AG08396 (cell line): ENCODE results near the gene PLCD3.
A peak's percentile ranks its signal among the peaks of the same experiment; 100 is the strongest.

Experiments
- DNase-seq: peaks from one replicate; pipeline ENCODE4 v3.0.0; 2012; ENCODE audit warnings: low spot score, mixed read lengths

Gene PLCD3

DNA sequence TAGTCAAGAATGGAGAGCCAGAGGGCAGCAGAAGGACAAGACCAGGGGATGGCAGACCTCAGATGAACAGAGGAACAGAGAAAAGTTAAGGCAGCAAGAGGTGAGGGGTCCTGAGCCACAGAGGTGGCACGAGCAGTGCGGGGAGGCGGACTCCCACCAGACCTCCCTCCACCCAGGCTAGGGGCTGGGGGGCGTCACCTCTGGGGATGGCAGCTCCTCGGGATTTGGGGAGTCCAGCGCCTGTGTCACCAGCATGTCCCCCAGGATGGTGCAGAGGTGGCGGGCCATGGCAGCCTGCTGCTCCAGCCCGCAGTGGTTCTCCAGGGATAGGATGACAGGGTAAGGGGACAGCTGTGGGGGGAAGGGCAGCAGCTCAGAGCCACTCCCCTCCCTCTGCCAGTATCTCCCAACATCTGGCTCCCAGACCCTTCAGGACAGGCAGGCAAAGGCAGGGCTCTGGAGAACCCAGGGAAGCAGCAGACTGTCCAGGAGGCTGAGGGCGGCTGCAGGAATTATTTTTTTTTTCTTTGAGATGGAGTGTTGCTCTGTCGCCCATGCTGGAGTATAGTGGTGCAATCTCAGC lies 15.8 kb downstream of the PLCD3 start:
- no peak for DNase-seq

DNA sequence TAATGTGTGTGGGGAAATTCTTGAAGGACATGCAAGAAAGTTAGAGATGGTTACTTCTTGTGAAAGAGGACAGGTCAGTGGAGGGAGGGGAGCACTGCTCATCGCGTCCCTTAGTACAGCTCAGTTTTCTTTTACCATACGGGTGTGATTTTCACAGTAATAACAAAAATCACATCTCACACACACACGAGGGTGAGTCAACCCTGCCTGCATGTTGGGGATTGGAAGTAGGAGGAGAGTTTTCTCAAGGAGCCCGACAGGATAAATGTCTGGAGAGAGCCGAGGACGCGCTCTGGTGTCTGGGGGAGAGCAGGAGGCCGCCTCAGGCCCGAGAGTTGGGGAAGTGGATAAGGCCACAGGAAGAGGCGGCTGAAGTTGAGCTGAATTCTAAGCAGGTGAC lies 16.4 kb downstream of the PLCD3 start:
- no peak for DNase-seq

DNA sequence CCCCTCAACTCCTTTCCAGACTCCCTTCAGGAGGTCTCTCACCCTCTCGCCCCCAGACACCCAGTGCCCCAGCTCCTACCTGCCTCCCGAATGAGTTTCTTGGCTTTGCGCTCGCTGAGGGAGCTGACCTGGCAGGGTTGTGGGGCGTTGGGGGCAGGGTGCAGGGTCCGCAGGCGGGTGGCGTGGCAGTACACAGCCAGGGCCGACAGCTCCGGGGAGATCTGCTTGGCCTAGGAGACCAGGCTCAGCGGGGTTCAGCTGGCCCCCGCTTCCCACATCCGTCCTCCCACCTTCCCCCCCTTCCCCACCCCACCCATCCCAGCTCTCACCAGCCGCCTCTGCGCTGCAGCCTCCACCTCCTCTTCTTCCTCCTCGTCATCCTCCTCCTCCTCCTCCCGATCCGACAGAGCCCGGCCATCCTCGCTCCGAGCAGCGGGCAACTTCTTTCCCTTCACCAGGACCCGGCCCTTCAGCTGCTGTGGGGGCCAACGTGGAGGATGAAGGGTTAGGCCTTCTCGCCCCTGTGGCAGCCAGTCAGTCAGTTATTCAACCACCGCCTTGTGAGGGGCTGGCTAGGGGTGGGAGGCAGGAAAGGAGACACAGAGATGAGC lies 17.2 kb downstream of the PLCD3 start:
- no peak for DNase-seq

DNA sequence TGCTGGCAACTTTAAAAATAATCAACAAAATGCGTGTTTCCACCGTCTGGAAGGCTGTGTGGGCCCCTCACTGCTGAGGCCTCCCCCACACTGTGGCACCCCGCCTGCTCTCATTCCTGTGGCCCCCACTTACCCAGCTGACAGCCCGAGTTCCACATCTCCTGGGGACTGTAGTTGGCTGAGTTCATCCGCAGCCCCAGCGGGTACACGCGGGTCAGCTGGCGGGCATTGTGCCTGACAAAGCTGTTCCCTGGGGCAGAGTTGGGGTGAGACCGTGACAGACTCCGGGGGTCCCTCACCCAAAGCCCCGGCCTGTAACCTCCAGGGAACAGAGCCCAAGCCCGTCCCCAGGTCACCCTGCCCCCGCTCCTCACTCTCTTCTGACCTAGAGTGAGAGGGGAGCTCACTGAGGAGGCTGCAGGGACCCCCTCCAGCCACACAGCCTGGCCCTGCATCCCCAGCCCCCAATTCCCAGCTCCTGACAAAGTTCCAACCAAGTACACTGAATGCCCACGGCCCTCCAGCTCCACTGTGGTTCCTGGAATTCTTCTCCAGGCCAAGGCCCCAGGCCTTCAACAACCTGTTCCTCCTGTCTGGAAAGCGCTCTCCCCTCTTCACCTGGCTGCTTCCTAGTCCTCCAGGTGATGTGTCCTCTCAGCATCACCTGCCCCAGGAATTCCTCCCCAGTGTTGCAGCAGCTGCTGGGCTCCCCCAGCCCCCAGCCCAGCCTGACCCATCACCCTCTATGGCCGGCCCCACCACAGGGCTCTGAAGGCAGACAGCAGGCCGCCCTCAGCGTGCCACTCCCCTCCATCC lies 18.0 kb downstream of the PLCD3 start:
- DNase-seq: no peak

DNA sequence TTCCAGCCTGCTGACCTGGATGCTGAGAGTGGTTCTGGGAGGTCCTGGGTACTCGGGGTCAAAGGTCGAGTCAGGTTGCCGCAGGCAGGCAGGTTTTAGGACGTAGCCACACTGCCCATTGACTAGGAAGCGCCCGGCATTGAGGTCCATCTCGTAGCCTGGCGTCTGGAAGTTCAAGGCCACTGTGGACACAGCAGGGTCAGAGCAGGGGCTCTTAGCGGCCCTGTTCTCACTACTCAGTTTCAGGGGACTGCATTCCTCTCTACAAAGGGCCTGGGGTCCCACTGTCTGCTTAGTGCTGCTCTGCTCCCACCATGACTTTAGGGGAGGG lies 18.9 kb downstream of the PLCD3 start:
- DNase-seq: no peak

DNA sequence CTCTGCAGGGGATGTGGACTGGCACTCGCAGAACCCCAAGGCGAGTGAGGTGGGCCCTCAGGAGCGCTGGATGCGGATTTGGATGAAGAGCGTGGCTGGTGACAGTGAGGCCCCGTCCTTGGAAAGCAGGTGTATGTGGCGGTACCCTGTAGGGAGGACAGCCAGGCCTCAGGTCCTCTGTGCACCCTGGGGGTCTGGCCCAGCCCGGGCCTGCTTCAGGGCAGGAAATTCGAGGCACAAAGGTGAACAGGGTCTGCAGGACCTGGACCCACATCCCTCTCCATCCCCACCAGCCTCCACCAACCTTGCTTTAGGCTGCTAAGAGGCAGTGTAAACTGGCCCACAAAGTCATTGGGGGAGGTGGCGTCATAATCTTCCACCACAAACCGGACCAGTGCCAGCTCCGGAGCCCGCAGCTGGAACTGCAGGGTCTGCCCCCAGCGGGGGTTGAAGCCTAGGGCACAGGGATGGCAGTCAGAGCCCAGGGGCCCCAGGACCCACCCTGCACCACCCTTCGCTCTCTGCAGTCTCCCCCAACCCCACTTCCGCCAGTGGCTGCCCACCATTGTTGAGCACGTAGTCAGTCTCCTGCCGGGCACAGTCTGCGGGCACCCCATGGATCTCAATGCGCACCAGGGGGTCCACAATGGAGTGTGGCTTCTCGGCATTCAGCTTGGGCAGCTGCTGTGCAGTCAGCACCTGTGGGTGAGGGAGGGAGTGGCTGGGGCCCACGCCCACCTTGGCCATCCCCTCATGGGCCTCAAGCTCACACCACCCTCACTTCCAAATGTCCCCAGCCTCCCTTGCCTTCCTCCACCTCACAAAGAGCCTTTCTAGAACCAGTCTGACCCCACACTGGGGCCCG lies 19.5 kb downstream of the PLCD3 start:
- no peak for DNase-seq

DNA sequence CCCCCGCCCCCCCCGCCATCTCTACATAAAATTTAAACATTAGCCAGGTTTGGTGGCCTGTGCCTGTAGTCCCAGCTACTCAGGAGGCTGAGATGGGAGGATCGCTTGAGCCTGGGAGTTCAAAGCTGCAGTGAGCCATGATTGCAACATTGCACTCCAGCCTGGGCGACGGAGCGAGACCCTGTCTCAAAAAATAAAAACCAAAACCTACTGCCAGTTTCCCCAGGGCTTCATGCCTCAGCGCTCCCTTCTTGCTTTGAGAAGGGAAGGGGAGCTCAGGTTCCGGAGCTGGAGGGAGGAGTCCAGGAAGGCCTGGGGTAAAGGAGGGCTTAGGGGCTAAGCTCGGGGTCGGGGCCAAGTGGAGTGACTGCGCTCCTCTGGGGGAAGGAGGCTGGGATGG lies 20.5 kb downstream of the PLCD3 start:
- DNase-seq: no peak

DNA sequence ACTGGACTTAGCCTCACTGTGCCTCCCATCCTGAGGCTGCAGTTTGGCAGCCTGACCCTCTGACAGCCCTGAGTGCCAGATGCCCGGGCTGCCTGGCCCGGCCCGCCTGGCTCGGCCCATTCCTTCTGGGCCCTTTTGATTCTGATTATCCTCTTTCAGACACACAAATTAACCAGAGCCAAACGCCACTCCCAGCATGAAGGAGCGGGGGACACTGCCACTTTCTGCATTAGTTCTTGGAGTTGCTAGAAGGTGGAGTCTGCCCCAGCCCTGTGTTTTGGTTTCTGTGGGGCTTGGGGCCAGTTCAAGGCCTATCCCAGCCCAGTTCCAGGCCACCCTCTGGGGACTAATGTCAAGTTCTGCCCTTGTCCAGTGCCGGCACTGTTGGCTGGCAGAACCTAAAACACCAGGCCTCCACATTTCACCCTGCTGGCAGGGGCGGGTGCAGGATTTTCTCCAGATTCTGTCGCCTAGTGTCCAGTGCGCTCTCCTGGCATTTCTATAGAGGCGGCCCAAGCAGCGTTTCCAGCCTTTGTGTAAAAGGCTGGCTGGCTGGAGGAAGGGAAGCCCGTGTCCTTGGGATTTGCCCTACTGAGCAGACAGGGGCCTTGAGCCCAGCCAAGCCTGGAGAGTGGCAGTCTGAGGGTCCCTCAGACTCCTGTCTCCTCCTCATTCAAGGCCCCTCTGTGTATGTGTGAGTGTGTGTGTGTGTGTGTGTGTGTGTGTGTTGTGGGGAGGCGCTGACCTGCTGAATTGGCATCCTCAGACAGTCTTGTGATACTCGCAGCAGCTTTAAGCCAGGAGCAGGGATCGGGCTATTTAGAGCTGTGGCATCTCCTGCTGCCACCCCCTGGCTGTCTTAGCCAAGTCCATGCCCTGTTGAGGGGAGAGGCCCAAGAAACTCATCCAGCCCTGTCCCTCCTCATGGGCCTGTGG lies 21.4 kb downstream of the PLCD3 start:
- DNase-seq: peak; percentile 64

DNA sequence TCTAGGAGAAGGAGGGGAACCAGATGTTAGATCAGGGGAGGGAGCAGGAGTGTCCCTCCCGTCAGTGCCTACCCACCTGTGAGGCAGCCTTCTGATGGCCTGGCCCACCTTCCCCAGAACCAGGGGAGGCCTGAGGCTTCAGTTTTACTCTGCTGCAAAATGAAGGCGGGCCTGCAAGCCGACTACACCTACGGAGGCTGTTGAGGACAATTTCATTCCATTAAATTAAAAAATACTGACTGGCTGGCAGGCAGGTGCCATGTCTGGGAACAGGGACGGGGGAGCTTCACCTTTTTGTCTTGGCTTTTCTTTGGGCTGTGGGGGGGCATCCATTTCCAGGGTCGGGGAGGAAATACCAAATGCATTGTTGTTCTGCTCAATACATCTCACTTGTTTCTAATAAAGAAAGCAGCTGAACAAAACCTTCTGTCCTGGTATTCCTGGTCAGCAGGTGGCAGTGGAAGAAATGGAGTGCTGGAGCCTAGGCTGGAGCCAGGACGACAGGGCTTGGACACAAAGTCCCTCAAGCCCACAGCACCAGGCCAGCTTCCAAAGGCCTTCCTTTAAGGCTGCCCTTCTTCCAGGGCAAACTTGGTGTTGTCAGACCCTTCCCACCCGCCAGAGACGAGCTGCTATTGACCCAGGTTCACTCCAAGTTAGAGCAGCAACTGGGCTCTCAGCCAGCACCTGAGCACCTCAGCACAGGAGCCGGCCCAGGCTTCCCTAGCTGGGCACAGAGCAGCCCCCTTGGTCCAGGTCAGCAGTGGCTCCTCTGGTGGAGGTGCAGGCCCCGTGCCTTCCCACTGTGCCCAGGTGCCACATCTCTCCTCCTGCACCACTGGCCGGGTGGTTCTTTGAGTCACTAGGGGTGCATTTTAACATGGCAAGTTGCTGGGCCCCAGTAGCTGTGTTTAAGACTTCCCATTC lies 23.5 kb downstream of the PLCD3 start:
- no peak for DNase-seq

DNA sequence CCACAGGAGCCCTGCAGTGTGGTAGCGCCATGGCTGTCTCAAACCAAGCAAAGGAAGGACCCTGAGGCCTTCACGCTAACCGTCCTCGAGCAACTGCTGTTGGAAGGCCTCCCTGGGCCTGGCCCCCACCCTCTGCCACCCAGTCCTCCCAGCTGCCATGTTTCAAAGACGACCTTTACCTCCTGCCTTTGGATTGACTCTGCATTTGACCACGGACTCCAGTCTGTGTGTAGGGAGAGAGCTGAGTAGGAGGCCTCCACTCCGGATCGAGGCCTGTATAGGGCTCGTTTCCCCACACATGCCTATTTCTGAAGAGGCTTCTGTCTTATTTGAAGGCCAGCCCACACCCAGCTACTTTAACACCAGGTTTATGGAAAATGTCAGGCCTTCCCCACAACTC lies 24.3 kb downstream of the PLCD3 start:
- no peak for DNase-seq

DNA sequence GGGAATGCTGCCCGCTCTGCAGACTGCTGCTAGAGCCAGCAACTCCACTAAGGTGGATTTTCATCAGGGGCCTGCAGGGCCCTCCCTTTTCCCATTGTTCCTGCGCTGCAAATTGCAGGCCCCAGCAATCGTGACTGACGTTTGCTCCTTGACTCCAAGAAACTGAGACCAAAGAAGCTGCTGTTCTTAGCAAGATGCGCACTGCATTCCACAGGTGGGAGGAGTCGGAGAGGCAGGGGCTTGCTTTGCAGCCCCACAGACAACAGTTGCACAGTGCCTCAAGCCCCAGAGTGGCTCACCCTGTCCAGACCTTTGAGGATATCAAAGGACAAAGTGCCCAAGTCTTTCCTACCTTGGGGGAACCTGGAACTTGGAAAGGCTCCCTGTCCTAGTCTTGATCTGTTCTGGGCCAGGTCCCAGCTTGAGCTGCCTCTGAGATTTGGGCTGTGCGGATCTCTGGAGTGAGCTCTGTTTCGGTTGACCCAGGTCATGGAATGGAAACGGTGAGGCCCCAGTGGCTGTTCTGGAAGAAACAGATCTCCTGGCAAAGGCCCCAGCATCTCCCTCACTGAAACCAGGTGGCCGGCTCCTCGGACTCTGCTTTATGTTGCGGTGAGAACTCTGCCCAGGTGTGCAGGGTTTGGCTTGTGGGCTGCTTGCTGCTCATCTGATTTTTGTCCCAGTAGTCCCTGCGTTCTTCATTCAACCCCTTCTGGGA lies 24.9 kb downstream of the PLCD3 start:
- no peak for DNase-seq

DNA sequence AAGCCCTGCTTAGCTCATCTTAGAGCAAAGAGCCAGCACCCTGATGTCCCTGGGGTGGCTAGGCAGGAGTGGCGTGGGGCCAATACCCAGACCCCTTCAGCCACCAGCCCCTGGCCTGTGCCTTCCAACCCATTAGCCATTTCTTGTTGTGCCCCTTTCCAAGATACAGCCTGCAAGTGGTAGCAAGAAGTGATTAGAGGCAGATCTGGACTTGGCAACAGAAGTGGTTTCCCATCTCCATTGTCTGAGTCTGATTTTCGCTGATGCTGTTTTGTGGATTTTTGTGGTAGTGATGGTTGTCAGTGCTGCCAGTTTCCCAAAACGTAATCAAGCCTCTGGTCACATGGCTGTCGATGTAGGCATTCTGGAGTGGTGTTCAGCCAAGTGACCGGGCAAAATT lies 25.7 kb downstream of the PLCD3 start:
- no peak for DNase-seq

DNA sequence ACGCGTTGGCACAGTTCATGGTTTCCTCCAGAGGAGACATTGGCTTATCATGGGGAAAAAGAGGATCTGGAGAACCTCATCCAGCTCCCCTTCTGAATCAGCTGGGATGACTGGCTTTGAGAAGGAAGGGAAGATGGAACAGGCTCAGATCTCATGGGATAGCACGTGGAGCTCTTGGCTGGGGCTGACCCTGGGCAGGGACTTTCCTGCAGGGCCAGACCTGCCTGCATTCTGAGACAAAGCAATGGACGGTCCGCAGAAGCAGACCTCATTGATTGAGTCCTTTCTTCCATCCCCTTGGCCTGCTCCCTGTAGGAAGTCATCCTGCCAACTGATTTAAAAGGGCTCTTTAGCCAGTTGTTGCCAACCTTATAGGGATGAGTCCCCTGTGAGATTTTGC lies 26.2 kb downstream of the PLCD3 start:
- DNase-seq: no peak

DNA sequence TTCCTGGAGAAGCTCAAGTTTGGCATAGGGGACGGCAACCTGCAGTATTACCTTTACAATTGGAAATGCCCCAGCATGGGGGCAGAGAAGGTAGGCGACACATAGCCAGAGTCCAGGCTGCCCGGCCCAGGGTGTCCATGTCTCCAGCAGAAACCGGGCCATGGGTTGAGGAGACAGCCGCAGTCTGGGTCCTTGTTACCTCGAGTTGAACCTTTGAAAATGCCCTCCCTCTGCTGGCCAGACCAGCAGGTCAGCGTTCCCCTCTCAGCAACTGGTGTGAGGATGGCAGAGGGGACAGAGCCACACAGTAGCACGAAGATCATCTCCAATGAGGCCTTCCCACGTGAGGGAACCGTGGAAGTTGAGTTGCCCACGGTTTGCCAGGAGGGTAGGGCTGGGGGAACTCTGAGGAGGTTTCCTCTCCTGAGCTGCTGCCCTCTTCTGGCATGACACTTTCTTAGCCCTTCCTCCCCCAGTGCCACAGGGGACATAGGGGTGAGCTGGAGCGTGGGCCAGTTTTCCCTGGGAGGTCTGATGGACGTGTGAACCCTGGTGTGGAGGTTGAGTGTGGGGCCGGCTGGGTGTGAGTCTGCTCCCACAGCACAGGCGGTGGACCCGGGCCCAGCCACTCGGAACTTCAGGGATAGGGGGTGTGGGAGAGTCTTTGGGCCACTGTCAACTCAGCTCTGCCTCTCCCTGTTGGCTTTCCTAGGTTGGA lies 27.2 kb downstream of the PLCD3 start:
- DNase-seq: no peak

DNA sequence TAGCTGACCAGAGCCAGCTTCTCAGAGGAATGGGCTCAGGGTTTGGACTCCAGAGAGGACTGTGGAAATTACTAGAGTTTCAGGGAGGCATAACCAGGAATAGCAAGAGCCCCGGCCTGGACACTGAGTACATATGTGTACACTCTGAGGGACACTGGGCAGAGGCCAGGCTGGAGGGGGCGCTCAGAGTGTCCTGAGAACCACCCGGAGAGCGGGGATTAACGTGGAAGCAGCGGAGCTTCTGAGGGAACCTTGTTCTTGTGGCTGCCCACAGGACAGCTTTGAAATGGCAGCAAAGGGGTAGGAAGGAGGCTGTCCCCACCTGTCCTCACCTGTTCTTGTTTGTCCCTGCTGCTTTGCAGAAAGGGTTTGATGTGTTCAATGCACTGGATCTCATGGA lies 27.8 kb downstream of the PLCD3 start:
- DNase-seq: no peak

DNA sequence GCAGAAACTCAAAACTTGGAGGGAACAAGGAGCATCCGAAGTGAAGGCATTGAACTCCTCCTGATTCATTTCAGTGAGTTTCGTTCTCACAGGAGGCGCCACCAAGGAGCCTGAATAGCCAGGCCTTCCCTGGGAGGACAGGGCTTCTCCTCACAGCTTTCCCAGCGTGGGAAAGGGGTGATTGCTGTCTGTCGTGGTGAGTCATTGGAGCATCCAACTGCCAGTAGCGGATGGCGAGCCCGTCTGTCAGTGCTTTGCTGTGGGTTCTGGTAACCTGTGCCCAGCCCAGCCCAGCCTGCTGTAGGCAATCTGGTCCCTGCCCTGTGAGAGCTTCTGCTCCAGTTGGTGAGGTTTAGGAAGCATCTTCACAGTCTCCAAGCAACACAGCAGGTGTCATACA lies 28.3 kb downstream of the PLCD3 start:
- DNase-seq: no peak

DNA sequence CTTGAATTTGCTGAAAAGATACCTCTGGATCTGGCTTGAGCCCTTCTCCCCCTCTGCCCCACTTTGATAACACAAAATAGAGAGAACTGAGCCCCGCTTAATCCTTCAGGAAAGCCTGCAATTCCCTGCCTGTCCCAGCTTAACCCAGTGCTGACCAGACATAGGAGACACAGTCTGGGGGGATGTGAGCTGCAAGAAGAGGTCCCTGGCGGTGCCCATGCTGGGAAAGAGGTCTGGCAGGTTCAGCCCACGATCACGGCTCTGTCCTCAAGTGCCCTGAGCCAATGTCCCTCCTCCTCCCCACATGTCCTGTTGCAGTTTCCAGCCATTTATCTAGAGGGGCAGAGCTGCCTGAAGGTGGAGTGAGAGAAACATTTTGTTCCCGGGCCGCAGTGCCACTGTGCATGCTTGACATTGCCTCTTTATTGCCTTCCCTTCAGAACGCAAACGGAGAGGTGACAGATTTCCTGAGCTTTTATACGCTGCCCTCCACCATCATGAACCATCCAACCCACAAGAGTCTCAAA lies 29.0 kb downstream of the PLCD3 start:
- DNase-seq: no peak

DNA sequence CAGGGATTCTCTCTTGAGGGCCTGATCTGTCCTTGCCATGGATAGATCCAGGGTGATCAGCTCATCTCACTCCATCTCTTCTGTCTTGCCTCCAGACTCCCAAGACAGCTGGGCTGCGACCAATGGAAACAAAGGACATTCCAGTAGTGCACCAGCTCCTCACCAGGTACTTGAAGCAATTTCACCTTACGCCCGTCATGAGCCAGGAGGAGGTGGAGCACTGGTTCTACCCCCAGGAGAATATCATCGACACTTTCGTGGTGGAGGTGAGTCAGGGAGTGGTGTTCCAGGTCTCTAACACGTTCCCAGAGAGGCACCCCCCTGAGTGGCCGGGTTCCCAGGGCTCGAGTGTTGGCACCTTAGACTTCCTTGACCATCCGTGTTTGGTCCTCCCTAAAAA lies 29.5 kb downstream of the PLCD3 start:
- DNase-seq: no peak
